ENCODE measurements around the gene AKAP14. TPM values are rescaled to one million over a fixed set of nuclear protein-coding genes. Genes with fewer than 3 reads are reported as not detected.

AKAP14 gene
- total and polyA plus RNA-seq, 2 of the 8 experiments (the other 6 are each of a cell fraction or from before 2014, with no cell fraction given): 0.79 to 1.3 TPM

DNA sequence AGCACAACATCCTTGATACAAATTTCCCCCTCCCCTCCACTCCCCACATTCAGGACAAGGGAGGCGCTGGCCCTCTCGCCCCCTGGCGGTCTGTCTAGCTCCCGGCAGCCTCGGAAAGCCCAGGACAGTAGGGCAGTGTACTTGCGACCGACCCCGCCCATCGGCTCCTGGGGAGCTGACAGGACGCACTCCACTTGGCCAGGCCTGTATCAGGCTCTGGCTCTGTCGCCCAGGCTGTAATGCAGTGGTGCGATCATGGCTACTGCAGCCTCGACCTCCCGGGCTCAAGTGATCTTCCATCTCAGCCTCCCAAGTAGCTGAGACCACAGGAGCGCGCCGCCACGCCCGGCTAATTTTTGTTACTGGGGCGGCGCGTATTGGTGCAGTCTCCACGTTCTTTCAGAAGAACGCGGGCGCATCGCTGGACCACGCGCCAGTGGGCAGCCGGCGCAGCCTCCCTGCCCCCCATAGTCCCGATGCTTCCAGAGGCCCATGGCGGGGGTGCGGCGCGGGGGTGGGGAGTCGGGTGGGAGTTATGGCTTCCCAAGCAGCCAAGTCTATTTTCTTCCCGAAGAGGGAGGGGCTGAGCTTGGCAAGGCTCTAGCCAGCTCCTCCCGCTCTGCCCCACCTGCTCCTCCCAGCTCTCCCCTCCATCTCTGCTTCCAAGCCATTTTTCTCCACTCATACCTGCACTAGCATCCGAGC is 7.8 kb upstream of the AKAP14 start:
- Histone ChIP-seq H2BK20ac (ENCODE audit: low read length) (no peak overlapping the region), H3K18ac (ENCODE audit: extremely low read depth, low read length) (no peak overlapping the region), H3K9me3 (ENCODE audit: insufficient read depth in 2 of 2, low read depth in 1 of 2, low read length in 1 of 2) (no peaks in the 10 kb centered on the region), H3K23me2 (ENCODE audit: low read depth, low read length) (no peaks in the 10 kb centered on the region), H2AK5ac (ENCODE audit: low read depth, low read length) (no peak overlapping the region), H4K5ac (ENCODE audit: insufficient read length, low read depth, low read length) (no peak overlapping the region), H2BK5ac (ENCODE audit: low read depth, low read length) (no peak overlapping the region), H2BK120ac (replicated peaks; ENCODE audit: low read depth, low read length) (no peak overlapping the region), H3K14ac (ENCODE audit: insufficient read length) (no peak overlapping the region), H3K56ac (replicated peaks; ENCODE audit: insufficient read length, low read depth, low read length) (no peak overlapping the region), H2BK12ac (ENCODE audit: low read depth, low read length) (no peak overlapping the region), H3K23ac (ENCODE audit: insufficient read length) (no peak overlapping the region), H4K20me1 (replicated peaks in 1 of 2; ENCODE audit: control insufficient read depth in 1 of 2, insufficient read depth in 2 of 2, low read length in 2 of 2) (no peaks in the 10 kb centered on the region), H2BK15ac (ENCODE audit: low read length) (no peak overlapping the region), H3K79me1 (ENCODE audit: low read depth, low read length) (no peaks in the 10 kb centered on the region), H3K4me3 (ENCODE audit: extremely low read depth in 1 of 4, insufficient read depth in 2 of 4, low read depth in 3 of 4, low read length in 4 of 4) (peak overlapping the region; percentile 47 to 65 (median 52)), H4K8ac (ENCODE audit: extremely low read depth, insufficient read depth, low read length) (peak overlapping the region; percentile 57; the same call in 1 of the 2 replicates), H3K9ac (replicated peaks in 1 of 4; ENCODE audit: extremely low read depth in 1 of 4, low read depth in 3 of 4, low read length in 3 of 4) (no peak overlapping the region), H4K91ac (replicated peaks; ENCODE audit: insufficient read length, low read length) (no peak overlapping the region), H3K27ac (ENCODE audit: low read depth, low read length) (no peak overlapping the region), H2AFZ (ENCODE audit: low read length) (no peak overlapping the region), H3K36me3 (ENCODE audit: control insufficient read depth in 2 of 4, insufficient read depth in 4 of 4, low read length in 3 of 4) (no peaks in the 10 kb centered on the region), H3K27me3 (replicated peaks in 1 of 4; ENCODE audit: control insufficient read depth in 3 of 4, extremely low read depth in 1 of 4, insufficient read depth in 3 of 4, low read length in 3 of 4) (no peaks in the 10 kb centered on the region), H3K4me2 (ENCODE audit: insufficient read depth in 1 of 2, low read depth in 2 of 2, low read length in 2 of 2) (peak overlapping the region; percentile 27 to 62), H3K4me1 (replicated peaks in 1 of 4; ENCODE audit: control insufficient read depth in 3 of 4, insufficient read depth in 4 of 4, low read length in 3 of 4) (no peaks in the 10 kb centered on the region; a peak in 1 of 7 replicates), H3K79me2 (ENCODE audit: control insufficient read depth in 1 of 2, insufficient read depth in 2 of 2, low read length in 2 of 2) (no peaks in the 10 kb centered on the region), H3K4ac (replicated peaks; ENCODE audit: insufficient read length, low read depth, low read length) (no peak overlapping the region)
- WGBS, 2 experiments (ENCODE audit: extremely low coverage in 1 of 2, insufficient coverage in 1 of 2, insufficient read length in 1 of 2, insufficient replicate concordance in 2 of 2, low coverage in 1 of 2, low lambda C conversion rate in 2 of 2, missing lambda C conversion rate in 1 of 2): 5% methylated on average over 7 of the region's 40 CpGs; no CpG with 5 or more reads in 1 of the 2 experiments
- ChIA-PET CTCF (ENCODE audit: partially characterized antibody) (interaction anchor here (0.5 to 2.3 kb wide), 13 partner anchors 9 to 1572 kb away, joined by 3 to 13 read pairs (median 3); partner anchors contain the start of genes NDUFA1, RNF113A and UPF3B), POLR2A (ENCODE audit: partially characterized antibody) (interaction anchor here (1.1 to 3.1 kb wide), 5 partner anchors 12 to 131 kb away, joined by 3 to 12 read pairs (median 5); partner anchors contain the start of genes NDUFA1, RNF113A, RPL39 and UPF3B)
- FAIRE-seq: peak; percentile 86
- peak; percentile 53 to 82 for DNase-seq (ENCODE audit: low read depth in 1 of 2, low spot score in 2 of 2)
- no peak for TF ChIP-seq MAFK (IDR thresholded peaks at IDR 0.05; ENCODE audit: low read depth, low read length)
- TF ChIP-seq SP4 (IDR thresholded peaks at IDR 0.05; ENCODE audit: low read length): no peak
- TF ChIP-seq TBP (IDR thresholded peaks at IDR 0.05; ENCODE audit: low read depth, low read length): no peak
- TF ChIP-seq HDAC2 (IDR thresholded peaks at IDR 0.05; ENCODE audit: borderline replicate concordance in 1 of 2, low read depth in 2 of 2, low read length in 2 of 2): no peak
- no peak for TF ChIP-seq ZNF274 (IDR thresholded peaks at IDR 0.05; ENCODE audit: borderline replicate concordance, extremely low read depth, low read length)
- TF ChIP-seq RFX5 (IDR thresholded peaks at IDR 0.05; ENCODE audit: borderline replicate concordance, low read depth, low read length): no peak
